RWPE2 (cell line): ENCODE data around the gene ROBO1.

Source experiments
- ATAC-seq: fragments of 200-7000 bp; cut with Tn5 transposase; 3 replicates; pipeline ENCODE4 v1.9.1; 2021; ENCODE audit warnings: low read depth
- DNase-seq: peaks from one replicate; pipeline ENCODE4 v3.0.0-alpha.2; 2020; ENCODE audit warnings: low spot score
- H3K27ac ChIP-seq: fragments of 450-650 bp; 2 replicates; pipeline ENCODE4 v1.5.1; 2017; ENCODE audit warnings: mild to moderate bottlenecking; ENCODE audit not compliant: poor library complexity, severe bottlenecking
- H3K27me3 ChIP-seq: fragments of 250-450 bp; sonication (Bioruptor Pico); 2 replicates; pipeline ENCODE4 v1.5.1; 2021; ENCODE audit warnings: mild to moderate bottlenecking, moderate library complexity; ENCODE audit not compliant: insufficient read depth, poor library complexity, severe bottlenecking
- H3K36me3 ChIP-seq: fragments of 250-450 bp; sonication (Bioruptor Pico); 2 replicates; pipeline ENCODE4 v1.5.1; 2020; ENCODE audit warnings: low read depth, mild to moderate bottlenecking, moderate library complexity
- H3K4me1 ChIP-seq: fragments of 250-450 bp; sonication (Bioruptor Pico); 2 replicates; pipeline ENCODE4 v1.5.1; 2021; ENCODE audit warnings: mild to moderate bottlenecking, moderate library complexity; ENCODE audit not compliant: insufficient read depth, poor library complexity, severe bottlenecking
- H3K4me3 ChIP-seq: fragments of 250-450 bp; sonication (Bioruptor Pico); 2 replicates; pipeline ENCODE4 v1.5.1; 2021; ENCODE audit warnings: mild to moderate bottlenecking, moderate library complexity; ENCODE audit not compliant: severe bottlenecking
- H3K9me3 ChIP-seq: fragments of 250-450 bp; sonication (Bioruptor Pico); 2 replicates; pipeline ENCODE4 v1.5.1; 2021; ENCODE audit warnings: mild to moderate bottlenecking, moderate library complexity; ENCODE audit not compliant: severe bottlenecking
- TF ChIP-seq, protein P1 (sequence below): fragments of 450-650 bp; IDR thresholded peaks from one replicate; pipeline ENCODE4 v1.5.1; 2017; ENCODE audit warnings: mild to moderate bottlenecking, moderate library complexity; ENCODE audit not compliant: poor library complexity, severe bottlenecking

Gene ROBO1

DNA sequence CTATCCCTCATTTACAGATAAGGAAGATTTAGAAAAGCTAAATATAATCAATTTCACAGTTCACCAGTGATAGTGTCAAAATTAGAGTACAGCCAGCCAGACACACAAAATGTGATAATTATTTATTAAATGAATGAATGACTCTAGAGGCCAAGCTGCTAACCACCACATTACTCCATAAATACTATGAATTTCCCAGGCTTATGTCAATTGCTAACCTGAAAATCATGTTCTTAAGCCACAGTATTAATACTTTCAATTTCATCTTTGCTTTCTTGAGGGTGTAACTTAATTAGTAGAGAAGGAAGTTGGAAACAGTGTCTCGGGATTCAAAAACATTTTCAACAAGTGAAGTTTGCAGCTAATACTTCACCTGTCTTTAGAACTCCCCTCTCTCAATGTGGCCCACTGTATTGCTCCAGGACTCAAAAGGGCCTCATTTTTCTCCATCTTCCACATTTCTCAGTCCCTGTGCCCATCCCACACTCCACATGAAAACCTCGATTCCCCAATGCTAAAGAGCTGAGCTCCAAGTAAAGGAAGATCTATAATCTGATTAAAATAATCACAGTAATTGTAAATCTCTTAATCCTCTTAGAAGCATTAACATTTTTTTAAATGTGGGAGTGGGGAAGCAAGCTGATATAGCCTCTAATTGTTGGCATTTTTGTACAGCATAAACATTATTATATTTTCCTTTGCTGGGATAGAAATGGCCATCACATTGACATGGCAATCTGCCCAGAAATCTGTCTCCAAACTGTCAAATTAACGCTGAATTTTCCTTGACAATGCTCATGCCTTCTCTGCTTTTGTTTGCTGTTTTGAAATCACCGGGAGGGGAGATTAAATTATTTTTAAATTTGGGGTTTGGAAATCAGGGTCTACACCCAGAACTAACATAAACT, 765.1 kb downstream of the ROBO1 start:
- Histone ChIP-seq H3K4me1 (no peaks in the 10 kb centered on the region), H3K9me3 (no peaks in the 10 kb centered on the region), H3K27ac (no peak overlapping the region), H3K27me3 (no peaks in the 10 kb centered on the region), H3K4me3 (no peak overlapping the region), H3K36me3 (no peaks in the 10 kb centered on the region)
- TF ChIP-seq, protein P1, sequence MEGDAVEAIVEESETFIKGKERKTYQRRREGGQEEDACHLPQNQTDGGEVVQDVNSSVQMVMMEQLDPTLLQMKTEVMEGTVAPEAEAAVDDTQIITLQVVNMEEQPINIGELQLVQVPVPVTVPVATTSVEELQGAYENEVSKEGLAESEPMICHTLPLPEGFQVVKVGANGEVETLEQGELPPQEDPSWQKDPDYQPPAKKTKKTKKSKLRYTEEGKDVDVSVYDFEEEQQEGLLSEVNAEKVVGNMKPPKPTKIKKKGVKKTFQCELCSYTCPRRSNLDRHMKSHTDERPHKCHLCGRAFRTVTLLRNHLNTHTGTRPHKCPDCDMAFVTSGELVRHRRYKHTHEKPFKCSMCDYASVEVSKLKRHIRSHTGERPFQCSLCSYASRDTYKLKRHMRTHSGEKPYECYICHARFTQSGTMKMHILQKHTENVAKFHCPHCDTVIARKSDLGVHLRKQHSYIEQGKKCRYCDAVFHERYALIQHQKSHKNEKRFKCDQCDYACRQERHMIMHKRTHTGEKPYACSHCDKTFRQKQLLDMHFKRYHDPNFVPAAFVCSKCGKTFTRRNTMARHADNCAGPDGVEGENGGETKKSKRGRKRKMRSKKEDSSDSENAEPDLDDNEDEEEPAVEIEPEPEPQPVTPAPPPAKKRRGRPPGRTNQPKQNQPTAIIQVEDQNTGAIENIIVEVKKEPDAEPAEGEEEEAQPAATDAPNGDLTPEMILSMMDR, result no peak
- DNase-seq (no peak), ATAC-seq (no peak)

DNA sequence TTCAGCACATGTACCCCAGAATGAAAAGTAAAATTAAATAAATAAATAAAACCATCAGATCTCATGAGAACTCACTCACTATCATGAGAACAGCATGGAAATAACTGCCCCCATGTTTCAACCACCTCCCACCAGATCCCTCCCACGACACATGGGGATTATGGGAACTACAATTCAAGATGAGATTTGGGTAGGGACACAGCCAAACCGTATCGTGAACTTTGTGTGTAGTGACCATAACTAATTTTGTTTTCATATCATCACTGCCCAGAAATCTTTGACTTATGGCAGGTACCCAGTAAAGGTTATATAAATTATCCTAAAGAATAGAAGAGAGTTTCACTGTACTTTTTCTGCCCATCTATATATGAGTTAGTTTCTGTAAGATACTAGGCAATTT, 766.5 kb downstream of the ROBO1 start:
- H3K4me1 ChIP-seq, result no peaks in the 10 kb centered on the region
- H3K4me3 ChIP-seq, result no peak overlapping the region
- H3K9me3 ChIP-seq, result no peaks in the 10 kb centered on the region
- H3K27ac ChIP-seq, result no peak overlapping the region
- H3K27me3 ChIP-seq, result no peaks in the 10 kb centered on the region
- ATAC-seq (no peak), DNase-seq (no peak)
- TF ChIP-seq, protein P1, result no peak
- H3K36me3 ChIP-seq, result no peaks in the 10 kb centered on the region

DNA sequence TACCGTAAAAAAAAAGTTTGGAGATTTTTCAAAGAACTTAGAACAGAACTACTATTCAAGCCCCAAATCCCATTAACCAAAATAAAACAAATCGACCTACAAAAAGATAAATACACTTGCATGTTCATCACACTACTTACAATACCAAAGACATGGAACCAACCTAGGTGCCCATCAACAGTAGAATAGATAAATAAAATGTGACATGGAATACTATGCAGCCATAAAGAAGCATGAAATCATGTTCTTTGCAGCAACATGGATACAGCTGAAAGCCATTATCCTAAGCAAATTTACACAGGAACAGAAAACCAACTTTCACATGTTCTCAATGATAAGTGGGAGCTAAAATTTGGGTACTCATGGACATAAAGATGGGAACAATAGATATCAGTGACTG, 768.7 kb downstream of the ROBO1 start:
- DNase-seq, result no peak
- TF ChIP-seq, protein P1, result no peak
- Histone ChIP-seq H3K36me3 (no peaks in the 10 kb centered on the region), H3K27ac (no peak overlapping the region), H3K9me3 (no peaks in the 10 kb centered on the region), H3K4me3 (no peak overlapping the region), H3K27me3 (no peaks in the 10 kb centered on the region), H3K4me1 (no peaks in the 10 kb centered on the region)
- ATAC-seq, result no peak

DNA sequence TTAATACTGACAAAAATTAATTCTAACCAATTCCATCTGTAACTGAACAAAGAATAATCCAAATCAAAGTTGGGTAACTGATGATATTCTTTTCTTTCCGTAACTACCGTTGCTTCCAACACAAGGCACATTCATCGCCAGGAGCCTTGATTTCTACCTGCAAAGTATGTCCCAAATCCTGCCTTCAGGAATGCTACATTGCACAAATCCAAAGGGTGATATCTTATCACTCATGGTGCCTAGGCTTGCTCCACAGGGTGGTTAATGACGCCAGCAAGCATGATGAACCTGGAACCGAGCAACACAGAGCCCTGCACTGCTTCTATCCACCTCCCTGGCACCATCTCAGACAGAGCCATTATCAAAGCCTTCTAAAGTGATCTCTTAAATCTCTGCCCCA, 772.7 kb downstream of the ROBO1 start:
- no peak overlapping the region for H3K4me3 ChIP-seq
- TF ChIP-seq, protein P1, result no peak
- H3K9me3 ChIP-seq, result no peaks in the 10 kb centered on the region
- H3K27ac ChIP-seq, result no peak overlapping the region
- no peaks in the 10 kb centered on the region for H3K36me3 ChIP-seq
- ATAC-seq (no peak), DNase-seq (no peak)
- H3K4me1 ChIP-seq, result no peaks in the 10 kb centered on the region
- no peaks in the 10 kb centered on the region for H3K27me3 ChIP-seq
